Testis (tissue), 2 donors: Measurements from ENCODE around the gene ELF5.

Experiments used
- POLR2A ChIP-seq: fragments of 450-650 bp; IDR thresholded peaks from one replicate; pipeline ENCODE4 v1.6.1; 2017; ENCODE audit warnings: antibody characterized with exemption, mild to moderate bottlenecking, moderate library complexity
- TF ChIP-seq, protein P1 (sequence below), 3 experiments: fragments of 450-650 bp in 2 of 3; fragments of 200-600 bp in 1 of 3; sonication (generic) in 1 of 3; IDR thresholded peaks; one replicate each; pipeline ENCODE4 v1.5.1; 2016 to 2019; ENCODE audit warnings: antibody characterized with exemption in 3 of 3, mild to moderate bottlenecking in 2 of 3, moderate library complexity in 1 of 3

DNA sequence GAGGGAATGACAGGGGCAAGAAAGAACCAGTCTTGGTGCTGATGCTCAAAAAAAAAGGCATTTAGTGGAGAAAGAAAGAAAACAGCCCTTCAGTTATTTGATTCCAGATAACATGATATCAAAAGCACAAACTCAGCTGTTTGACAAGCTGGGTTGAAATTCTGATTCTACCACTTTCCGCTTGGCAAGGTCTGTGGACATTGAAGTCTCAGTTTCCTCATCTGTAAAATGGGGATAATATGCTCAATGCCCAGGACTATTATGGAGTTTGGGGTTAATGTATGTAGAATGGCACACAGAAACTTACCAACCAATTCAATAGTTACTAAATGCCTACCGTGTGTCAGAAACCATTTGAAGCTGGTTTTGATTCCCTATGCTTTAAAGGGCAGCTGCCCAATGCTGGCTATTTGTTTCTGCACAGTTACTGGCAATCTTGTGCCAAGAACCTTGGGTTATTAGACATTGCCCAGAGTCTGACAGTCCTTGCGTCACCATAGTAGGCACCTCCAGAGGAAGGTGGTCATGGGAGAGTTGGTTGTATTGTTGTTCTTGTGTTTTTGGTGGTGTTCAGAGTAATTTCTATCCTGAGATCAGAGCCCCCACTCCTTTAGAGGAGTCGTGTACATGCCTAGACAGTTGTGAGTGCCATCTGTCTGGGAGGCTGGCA, 19.5 kb downstream of the ELF5 start:
- TF ChIP-seq, protein P1, sequence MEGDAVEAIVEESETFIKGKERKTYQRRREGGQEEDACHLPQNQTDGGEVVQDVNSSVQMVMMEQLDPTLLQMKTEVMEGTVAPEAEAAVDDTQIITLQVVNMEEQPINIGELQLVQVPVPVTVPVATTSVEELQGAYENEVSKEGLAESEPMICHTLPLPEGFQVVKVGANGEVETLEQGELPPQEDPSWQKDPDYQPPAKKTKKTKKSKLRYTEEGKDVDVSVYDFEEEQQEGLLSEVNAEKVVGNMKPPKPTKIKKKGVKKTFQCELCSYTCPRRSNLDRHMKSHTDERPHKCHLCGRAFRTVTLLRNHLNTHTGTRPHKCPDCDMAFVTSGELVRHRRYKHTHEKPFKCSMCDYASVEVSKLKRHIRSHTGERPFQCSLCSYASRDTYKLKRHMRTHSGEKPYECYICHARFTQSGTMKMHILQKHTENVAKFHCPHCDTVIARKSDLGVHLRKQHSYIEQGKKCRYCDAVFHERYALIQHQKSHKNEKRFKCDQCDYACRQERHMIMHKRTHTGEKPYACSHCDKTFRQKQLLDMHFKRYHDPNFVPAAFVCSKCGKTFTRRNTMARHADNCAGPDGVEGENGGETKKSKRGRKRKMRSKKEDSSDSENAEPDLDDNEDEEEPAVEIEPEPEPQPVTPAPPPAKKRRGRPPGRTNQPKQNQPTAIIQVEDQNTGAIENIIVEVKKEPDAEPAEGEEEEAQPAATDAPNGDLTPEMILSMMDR (IDR thresholded peaks at IDR 0.05), result no peak
- no peak for TF ChIP-seq POLR2A
